Central memory CD8-positive, alpha-beta T cell (primary cell): ENCODE measurements around the gene HDAC4.

Experiments
- ATAC-seq: fragments of 150-1000 bp; cut with Tn5 transposase; replicated peaks from 2 replicates; pipeline ENCODE4 v1.10.0; 2022; ENCODE audit warnings: mild to moderate bottlenecking, moderate FRiP score, moderate number of reproducible peaks; ENCODE audit not compliant: poor library complexity, severe bottlenecking; ENCODE audit errors: extremely low read depth
- DNase-seq, 2 donors: peaks; one replicate each; pipeline ENCODE4 v3.0.0; 2021; ENCODE audit warnings: low spot score in 2 of 2
- H3K27ac Mint-ChIP-seq: one replicate; pipeline ENCODE4 v1.8.0; 2022; ENCODE audit warnings: low read depth, mild to moderate bottlenecking, moderate library complexity, mixed read lengths
- H3K27me3 Mint-ChIP-seq: one replicate; pipeline ENCODE4 v1.8.0; 2022; ENCODE audit warnings: mixed read lengths
- H3K36me3 Mint-ChIP-seq: one replicate; pipeline ENCODE4 v1.8.0; 2022; ENCODE audit warnings: mild to moderate bottlenecking, moderate library complexity, mixed read lengths; ENCODE audit not compliant: insufficient read depth
- H3K4me1 Mint-ChIP-seq: one replicate; pipeline ENCODE4 v1.8.0; 2022; ENCODE audit warnings: mixed read lengths
- H3K4me3 Mint-ChIP-seq: one replicate; pipeline ENCODE4 v1.8.0; 2022; ENCODE audit warnings: mild to moderate bottlenecking, moderate library complexity, mixed read lengths
- H3K9me3 Mint-ChIP-seq: one replicate; pipeline ENCODE4 v1.8.0; 2022; ENCODE audit warnings: mixed read lengths

The HDAC4 gene

GRCh38 chr2:239230318-239231052 lies 170.3 kb downstream of the HDAC4 start:
- Mint-ChIP-seq H3K9me3 (no peaks in the 10 kb centered on the region), H3K36me3 (peaks cover 12% of the 10 kb centered on the region), H3K27me3 (no peaks in the 10 kb centered on the region), H3K4me1 (peaks cover 53% of the 10 kb centered on the region), H3K27ac (no peak overlapping the region), H3K4me3 (no peak overlapping the region)
- DNase-seq = no peak
- ATAC-seq = peak; percentile 79

GRCh38 chr2:239229545-239230279 lies 171.1 kb downstream of the HDAC4 start:
- Mint-ChIP-seq H3K27me3 (no peaks in the 10 kb centered on the region), H3K9me3 (no peaks in the 10 kb centered on the region), H3K4me3 (no peak overlapping the region), H3K36me3 (peaks cover 12% of the 10 kb centered on the region), H3K4me1 (peaks cover 60% of the 10 kb centered on the region), H3K27ac (no peak overlapping the region)
- DNase-seq (no peak), ATAC-seq (no peak)

- Mint-ChIP-seq H3K4me1 (peaks cover 69% of the 10 kb centered on the region), H3K9me3 (no peaks in the 10 kb centered on the region), H3K36me3 (peaks cover 8% of the 10 kb centered on the region), H3K4me3 (no peak overlapping the region), H3K27ac (peak overlapping the region; percentile 74), H3K27me3 (no peaks in the 10 kb centered on the region)
- ATAC-seq (no peak), DNase-seq (no peak)
These were observed 173.0 kb downstream of the HDAC4 start for GRCh38 chr2:239227661-239228371.

- no peaks in the 10 kb centered on the region for H3K27me3 Mint-ChIP-seq
- H3K36me3 Mint-ChIP-seq = peaks cover 8% of the 10 kb centered on the region
- peaks cover 78% of the 10 kb centered on the region for H3K4me1 Mint-ChIP-seq
- peak overlapping the region; percentile 74 for H3K27ac Mint-ChIP-seq
- H3K9me3 Mint-ChIP-seq = no peaks in the 10 kb centered on the region
- ATAC-seq = no peak
- no peak overlapping the region for H3K4me3 Mint-ChIP-seq
- DNase-seq = no peak
These were observed 173.9 kb downstream of the HDAC4 start for GRCh38 chr2:239226677-239227581.

- Mint-ChIP-seq H3K9me3 (no peaks in the 10 kb centered on the region), H3K4me1 (peaks cover 84% of the 10 kb centered on the region), H3K27ac (peak overlapping the region; percentile 35), H3K4me3 (no peak overlapping the region), H3K36me3 (peaks cover 7% of the 10 kb centered on the region), H3K27me3 (no peaks in the 10 kb centered on the region)
- ATAC-seq = no peak
- DNase-seq = no peak
These were observed 174.8 kb downstream of the HDAC4 start for GRCh38 chr2:239225871-239226561.

- peaks cover 5% of the 10 kb centered on the region for H3K36me3 Mint-ChIP-seq
- no peak overlapping the region for H3K4me3 Mint-ChIP-seq
- peak overlapping the region; percentile 49 for H3K27ac Mint-ChIP-seq
- no peaks in the 10 kb centered on the region for H3K9me3 Mint-ChIP-seq
- no peaks in the 10 kb centered on the region for H3K27me3 Mint-ChIP-seq
- no peak for ATAC-seq
- H3K4me1 Mint-ChIP-seq = peaks cover 84% of the 10 kb centered on the region
- DNase-seq = no peak
These were observed 175.4 kb downstream of the HDAC4 start for GRCh38 chr2:239225371-239225851.

GRCh38 chr2:239224955-239225354 lies 175.9 kb downstream of the HDAC4 start:
- Mint-ChIP-seq H3K9me3 (no peaks in the 10 kb centered on the region), H3K4me1 (peaks cover 88% of the 10 kb centered on the region), H3K27me3 (no peaks in the 10 kb centered on the region), H3K27ac (peak overlapping the region; percentile 49), H3K4me3 (no peak overlapping the region), H3K36me3 (peaks cover 5% of the 10 kb centered on the region)
- ATAC-seq (no peak), DNase-seq (no peak)

GRCh38 chr2:239224199-239224570 lies 176.6 kb downstream of the HDAC4 start:
- Mint-ChIP-seq H3K9me3 (no peaks in the 10 kb centered on the region), H3K36me3 (peaks cover 4% of the 10 kb centered on the region), H3K27me3 (no peaks in the 10 kb centered on the region), H3K4me1 (peaks cover 85% of the 10 kb centered on the region), H3K27ac (no peak overlapping the region), H3K4me3 (no peak overlapping the region)
- DNase-seq (no peak), ATAC-seq (no peak)

- Mint-ChIP-seq H3K4me3 (no peak overlapping the region), H3K36me3 (peaks cover 3% of the 10 kb centered on the region)
- no peak for DNase-seq
These were observed 177.3 kb downstream of the HDAC4 start for GRCh38 chr2:239223310-239224198.

GRCh38 chr2:239222706-239223309 lies 178.0 kb downstream of the HDAC4 start:
- ATAC-seq = no peak
- H3K36me3 Mint-ChIP-seq = peaks cover 2% of the 10 kb centered on the region
- no peak for DNase-seq
- H3K9me3 Mint-ChIP-seq = no peaks in the 10 kb centered on the region
- no peak overlapping the region for H3K4me3 Mint-ChIP-seq
- H3K4me1 Mint-ChIP-seq = peaks cover 79% of the 10 kb centered on the region
- H3K27ac Mint-ChIP-seq = peak overlapping the region; percentile 70
- H3K27me3 Mint-ChIP-seq = no peaks in the 10 kb centered on the region

More at GRCh38 chr2:239223310-239224198, 177.3 kb downstream of the HDAC4 start:
- no peaks in the 10 kb centered on the region for H3K9me3 Mint-ChIP-seq
- no peak for ATAC-seq
- H3K27ac Mint-ChIP-seq = peak overlapping the region; percentile 70
- H3K27me3 Mint-ChIP-seq = no peaks in the 10 kb centered on the region
- peaks cover 83% of the 10 kb centered on the region for H3K4me1 Mint-ChIP-seq
